ENCODE measurements around the gene CTDSP2. TPM values are rescaled to one million over a fixed set of nuclear protein-coding genes. Genes with fewer than 3 reads are reported as not detected.
A peak's percentile ranks its signal among the peaks of the same experiment; 100 is the strongest.

The CTDSP2 gene
- total and polyA plus RNA-seq, 2 of the 8 experiments (the other 6 are each of a cell fraction or from before 2014, with no cell fraction given) = 71.3 to 91.7 TPM

- Histone ChIP-seq H3K4ac (replicated peaks; ENCODE audit: insufficient read length, low read depth, low read length) (no peak overlapping the region), H2BK5ac (ENCODE audit: low read depth, low read length) (no peak overlapping the region), H4K8ac (ENCODE audit: extremely low read depth, insufficient read depth, low read length) (no peak overlapping the region), H3K9ac (replicated peaks in 1 of 4; ENCODE audit: extremely low read depth in 1 of 4, low read depth in 3 of 4, low read length in 3 of 4) (no peak overlapping the region), H3K56ac (replicated peaks; ENCODE audit: insufficient read length, low read depth, low read length) (no peak overlapping the region), H3K79me1 (ENCODE audit: low read depth, low read length) (no peaks in the 10 kb centered on the region), H4K91ac (replicated peaks; ENCODE audit: insufficient read length, low read length) (no peak overlapping the region), H2BK120ac (replicated peaks; ENCODE audit: low read depth, low read length) (no peak overlapping the region), H3K4me3 (ENCODE audit: extremely low read depth in 1 of 4, insufficient read depth in 2 of 4, low read depth in 3 of 4, low read length in 4 of 4) (peak overlapping the region in 1 of 4 experiments; percentile 99; a peak in 3 of 8 replicates), H3K36me3 (ENCODE audit: control insufficient read depth in 2 of 4, insufficient read depth in 4 of 4, low read length in 3 of 4) (peaks cover 4 to 23% (median 13%) of the 10 kb centered on the region in 4 experiments; a peak in 7 of 8 replicates), H3K27ac (ENCODE audit: low read depth, low read length) (no peak overlapping the region), H3K18ac (ENCODE audit: extremely low read depth, low read length) (no peak overlapping the region), H2BK15ac (ENCODE audit: low read length) (no peak overlapping the region), H3K79me2 (ENCODE audit: control insufficient read depth in 1 of 2, insufficient read depth in 2 of 2, low read length in 2 of 2) (peaks cover 0 to 16% of the 10 kb centered on the region in 2 experiments; a peak in 2 of 4 replicates), H2BK12ac (ENCODE audit: low read depth, low read length) (no peak overlapping the region), H3K23me2 (ENCODE audit: low read depth, low read length) (peaks cover 2% of the 10 kb centered on the region; the same call in 1 of the 2 replicates), H3K23ac (ENCODE audit: insufficient read length) (no peak overlapping the region), H4K5ac (ENCODE audit: insufficient read length, low read depth, low read length) (no peak overlapping the region), H3K9me3 (ENCODE audit: insufficient read depth in 2 of 2, low read depth in 1 of 2, low read length in 1 of 2) (no peaks in the 10 kb centered on the region), H3K4me1 (replicated peaks in 1 of 4; ENCODE audit: control insufficient read depth in 3 of 4, insufficient read depth in 4 of 4, low read length in 3 of 4) (no peaks in the 10 kb centered on the region), H3K14ac (ENCODE audit: insufficient read length) (no peak overlapping the region), H2AFZ (ENCODE audit: low read length) (no peak overlapping the region), H2BK20ac (ENCODE audit: low read length) (no peak overlapping the region), H2AK5ac (ENCODE audit: low read depth, low read length) (no peak overlapping the region), H3K27me3 (replicated peaks in 1 of 4; ENCODE audit: control insufficient read depth in 3 of 4, extremely low read depth in 1 of 4, insufficient read depth in 3 of 4, low read length in 3 of 4) (no peaks in the 10 kb centered on the region), H4K20me1 (replicated peaks in 1 of 2; ENCODE audit: control insufficient read depth in 1 of 2, insufficient read depth in 2 of 2, low read length in 2 of 2) (peaks cover 0 to 2% of the 10 kb centered on the region in 2 experiments), H3K4me2 (ENCODE audit: insufficient read depth in 1 of 2, low read depth in 2 of 2, low read length in 2 of 2) (no peak overlapping the region; a peak in 1 of 4 replicates)
- no peak for DNase-seq (ENCODE audit: low read depth in 1 of 2, low spot score in 2 of 2)
- FAIRE-seq = no peak
- POLR2A ChIA-PET (ENCODE audit: partially characterized antibody) = interaction anchor here (1.3 to 2.8 kb wide), 6 partner anchors 10 to 64 kb away, joined by 4 to 22 read pairs (median 8); partner anchors contain the start of genes CTDSP2, CYP27B1, EEF1AKMT3 and METTL1
- CTCF ChIA-PET (ENCODE audit: partially characterized antibody) = interaction anchor here (0.9 to 4.7 kb wide), 13 partner anchors 11 to 202 kb away, joined by 3 to 28 read pairs (median 5); partner anchors contain the start of gene CYP27B1
- no peak for TF ChIP-seq TBP (IDR thresholded peaks at IDR 0.05; ENCODE audit: low read depth, low read length)
- TF ChIP-seq TAF1 (IDR thresholded peaks at IDR 0.05; ENCODE audit: low read depth, low read length) = no peak
- no peak for TF ChIP-seq CHD2 (IDR thresholded peaks at IDR 0.05; ENCODE audit: low read length)
- no peak for TF ChIP-seq CEBPB (IDR thresholded peaks at IDR 0.05; ENCODE audit: low read depth, low read length)
- no peak for TF ChIP-seq GTF2F1 (IDR thresholded peaks at IDR 0.05; ENCODE audit: borderline replicate concordance, low read depth, low read length)
- WGBS, 2 experiments (ENCODE audit: extremely low coverage in 1 of 2, insufficient coverage in 1 of 2, insufficient read length in 1 of 2, insufficient replicate concordance in 2 of 2, low coverage in 1 of 2, low lambda C conversion rate in 2 of 2, missing lambda C conversion rate in 1 of 2) = 36% methylated on average over 4 of the region's 4 CpGs; no CpG with 5 or more reads in 1 of the 2 experiments
Observed at GRCh38 chr12:57782243-57782607, 64.3 kb downstream of the CTDSP2 start.

Data from H1 (cell line).